GM23248 (cell line): ENCODE measurements around the gene LMO1. TPM values are rescaled to one million over a fixed set of nuclear protein-coding genes. Genes with fewer than 3 reads are reported as not detected.
A peak's percentile ranks its signal among the peaks of the same experiment; 100 is the strongest.

Source experiments
- DNase-seq: peaks from one replicate; pipeline ENCODE4 v3.0.0-alpha.2; 2015
- H2AFZ ChIP-seq: fragments of 200-600 bp; sonication (generic); 2 replicates; pipeline ENCODE4 v1.6.1; 2016; ENCODE audit warnings: antibody characterized with exemption
- H3F3A ChIP-seq: fragments of 200-600 bp; sonication (generic); 2 replicates; pipeline ENCODE4 v1.6.1; 2016; ENCODE audit warnings: mild to moderate bottlenecking, antibody characterized with exemption, mixed run types; ENCODE audit not compliant: insufficient read depth
- H3K27ac ChIP-seq: fragments of 200-600 bp; sonication (generic); 2 replicates; pipeline ENCODE4 v1.5.1; 2016; ENCODE audit warnings: mild to moderate bottlenecking
- H3K27me3 ChIP-seq: fragments of 200-600 bp; sonication (generic); replicated peaks from 2 replicates; pipeline ENCODE4 v1.6.1; 2016; ENCODE audit warnings: mild to moderate bottlenecking; ENCODE audit not compliant: insufficient read depth
- H3K36me3 ChIP-seq: fragments of 200-600 bp; sonication (generic); 2 replicates; pipeline ENCODE4 v1.6.1; 2016; ENCODE audit warnings: low read depth, mild to moderate bottlenecking
- H3K4me1 ChIP-seq: fragments of 200-600 bp; sonication (generic); 2 replicates; pipeline ENCODE4 v1.6.1; 2016; ENCODE audit warnings: mild to moderate bottlenecking; ENCODE audit not compliant: insufficient read depth
- H3K4me2 ChIP-seq: fragments of 200-600 bp; sonication (generic); one replicate; pipeline ENCODE4 v1.6.1; 2016; ENCODE audit warnings: mild to moderate bottlenecking; ENCODE audit not compliant: unreplicated experiment
- H3K4me3 ChIP-seq: fragments of 200-600 bp; sonication (generic); 2 replicates; pipeline ENCODE4 v1.5.1; 2016; ENCODE audit warnings: mild to moderate bottlenecking
- H3K79me2 ChIP-seq: fragments of 200-600 bp; sonication (generic); 2 replicates; pipeline ENCODE4 v1.6.1; 2016; ENCODE audit warnings: mild to moderate bottlenecking; ENCODE audit not compliant: insufficient read depth
- H3K9ac ChIP-seq: fragments of 200-600 bp; sonication (generic); 2 replicates; pipeline ENCODE4 v1.6.1; 2016; ENCODE audit warnings: mild to moderate bottlenecking
- H3K9me2 ChIP-seq: fragments of 200-600 bp; sonication (generic); 2 replicates; pipeline ENCODE4 v1.6.1; 2016; ENCODE audit warnings: mixed run types, mild to moderate bottlenecking, moderate library complexity; ENCODE audit not compliant: insufficient read depth
- H3K9me3 ChIP-seq: fragments of 200-600 bp; sonication (generic); one replicate; pipeline ENCODE4 v1.6.1; 2017; ENCODE audit warnings: low read depth
- H4K20me1 ChIP-seq: fragments of 200-600 bp; sonication (generic); 2 replicates; pipeline ENCODE4 v1.6.0; 2016; ENCODE audit not compliant: insufficient read depth
- EZH2 ChIP-seq: fragments of 200-600 bp; sonication (generic); IDR thresholded peaks from 2 replicates; pipeline ENCODE4 v1.6.1; 2018; ENCODE audit warnings: antibody characterized with exemption, mild to moderate bottlenecking; ENCODE audit not compliant: insufficient read depth, poor library complexity, severe bottlenecking
- EZH2phosphoT487 ChIP-seq: fragments of 200-600 bp; sonication (generic); IDR thresholded peaks from 2 replicates; pipeline ENCODE4 v1.6.1; 2018; ENCODE audit warnings: antibody characterized with exemption, moderate library complexity, mild to moderate bottlenecking, low read depth; ENCODE audit not compliant: insufficient read depth
- WGBS, 2 experiments: methylation state at CpG; one replicate each; pipeline ENCODE4 v1.1.6; 2015 to 2017; ENCODE audit warnings: low lambda C conversion rate in 2 of 2, low coverage in 1 of 2; ENCODE audit errors: missing lambda C conversion rate in 2 of 2; 5-methylcytosine and 5-hydroxymethylcytosine counted together
- in situ Hi-C: fragments of 300-500 bp; cut with MboI; formaldehyde crosslinking; loops from 2 replicates; pipeline ENCODE4 v1.15.0; 2020
- polyA plus RNA-seq: library from polyadenylated mRNA; unstranded; fragments of >200 nt; fragmentation: Nextera tagmentation; extraction: Ambion mirVana; gene quantifications from 2 replicates; pipeline ENCODE4 v1.2.1, GENCODE V29; 2016
- total RNA-seq: library from RNA; depleted of rRNA; stranded (reverse); fragments of >200 nt; shearing (Covaris generic); gene quantifications from 2 replicates; pipeline ENCODE4 v1.2.3, GENCODE V29; 2014

LMO1 gene
- total and polyA plus RNA-seq, 2 experiments from 2014 or later = not detected

DNA sequence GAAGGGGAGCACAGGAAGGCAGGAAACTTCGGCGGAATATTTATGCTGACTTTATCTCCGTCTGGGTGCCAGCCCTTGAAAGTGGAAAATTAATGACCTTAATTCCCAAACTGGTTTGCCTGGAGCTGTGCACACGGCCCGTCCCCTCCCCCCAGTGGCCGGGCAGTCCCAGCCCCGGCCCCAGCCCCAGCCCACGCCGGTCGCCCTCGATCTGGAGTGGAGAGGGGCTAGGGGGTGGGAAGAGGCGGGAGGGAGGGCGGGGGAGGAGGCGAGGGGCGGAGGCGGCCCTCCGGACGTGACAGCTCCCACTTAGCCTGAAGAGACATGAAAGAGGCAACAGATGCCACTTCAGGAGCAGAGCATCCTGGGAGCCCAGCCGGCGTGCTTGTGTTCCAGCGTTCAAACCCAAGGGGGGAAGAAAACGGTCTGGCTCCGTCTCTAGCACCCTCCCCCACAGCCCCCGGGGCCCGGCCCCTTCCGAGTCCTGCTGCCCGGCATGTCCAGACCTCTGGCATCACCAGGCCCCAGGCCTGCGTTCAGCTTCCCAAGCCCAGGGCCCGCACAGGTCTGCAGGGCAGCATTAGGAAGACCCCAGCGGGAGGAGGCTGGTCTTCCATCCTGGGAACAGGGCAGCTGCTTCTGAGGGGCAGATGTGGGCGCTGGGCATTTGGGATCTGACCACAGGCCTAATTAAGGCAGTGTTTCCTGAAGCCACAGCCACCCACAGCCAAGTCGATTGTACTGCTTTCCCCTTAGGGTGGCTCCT, 20.0 kb upstream of the LMO1 start:
- no peaks in the 10 kb centered on the region for H3K9me3 ChIP-seq
- no peaks in the 10 kb centered on the region for H3K36me3 ChIP-seq
- no peak overlapping the region for H3K9ac ChIP-seq
- no peak overlapping the region; the same call in 1 of the 2 replicates for H2AFZ ChIP-seq
- DNase-seq = peak; percentile 16
- no peak overlapping the region for H3K4me3 ChIP-seq
- no peaks in the 10 kb centered on the region for H3F3A ChIP-seq
- no peaks in the 10 kb centered on the region for H3K9me2 ChIP-seq
- in situ Hi-C loops = no loop called here
- TF ChIP-seq EZH2phosphoT487 = no peak
- no peak for TF ChIP-seq EZH2
- H4K20me1 ChIP-seq = no peaks in the 10 kb centered on the region
- peaks cover 35% of the 10 kb centered on the region for H3K27me3 ChIP-seq
- WGBS, 2 experiments = 5 to 14% methylated on average over 8 to 32 of the region's 32 CpGs
- H3K79me2 ChIP-seq = no peaks in the 10 kb centered on the region
- H3K4me2 ChIP-seq = no peak overlapping the region
- H3K4me1 ChIP-seq = no peaks in the 10 kb centered on the region
- H3K27ac ChIP-seq = no peak overlapping the region

DNA sequence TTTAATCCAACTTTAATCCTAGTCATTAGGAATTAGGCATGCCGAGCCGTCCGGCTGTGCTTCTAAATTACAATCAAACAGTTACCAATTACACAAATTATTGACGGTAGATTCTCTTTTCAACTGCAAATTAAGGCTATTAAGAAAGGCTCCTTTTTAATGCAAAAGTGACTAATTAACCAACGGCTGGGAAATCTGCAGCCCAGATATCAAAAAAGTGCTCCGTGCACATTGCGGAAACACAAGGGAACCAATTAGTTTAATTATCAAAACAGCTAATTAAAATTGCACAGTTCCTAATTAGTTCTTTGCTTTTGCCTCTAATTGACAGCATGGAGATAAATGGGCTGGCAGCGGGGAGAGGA, 19.4 kb upstream of the LMO1 start:
- WGBS, 2 experiments = 28 to 35% methylated on average over 8 of the region's 8 CpGs

DNA sequence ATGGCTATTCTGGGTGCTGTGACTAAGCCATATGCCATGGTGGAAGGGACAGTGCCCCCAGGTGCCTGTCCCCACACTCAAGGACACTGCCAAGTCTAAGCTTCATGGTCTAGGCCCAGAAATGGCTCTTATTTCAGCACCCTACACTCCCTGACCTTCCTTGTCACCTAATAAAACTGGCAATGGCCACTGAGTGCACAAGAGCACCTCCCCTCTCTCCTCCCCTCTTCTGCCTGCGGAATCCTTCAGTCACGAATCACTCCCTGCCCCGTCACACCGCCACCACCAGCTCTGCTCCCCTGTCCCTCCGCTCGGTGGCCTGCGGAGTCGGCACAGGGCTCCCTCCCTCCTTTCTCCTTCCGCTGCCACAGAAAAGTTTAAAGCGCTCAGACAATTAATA, 19.0 kb upstream of the LMO1 start:
- WGBS, 2 experiments = 30 to 36% methylated on average over 10 of the region's 10 CpGs
- peaks cover 35% of the 10 kb centered on the region for H3K27me3 ChIP-seq
- H3K4me1 ChIP-seq = no peaks in the 10 kb centered on the region
- no peaks in the 10 kb centered on the region for H3K9me2 ChIP-seq
- no peak for DNase-seq
- no peaks in the 10 kb centered on the region for H3K79me2 ChIP-seq
- TF ChIP-seq EZH2phosphoT487 = no peak
- TF ChIP-seq EZH2 = no peak
- in situ Hi-C loops = no loop called here
- H3K36me3 ChIP-seq = no peaks in the 10 kb centered on the region
- no peak overlapping the region for H2AFZ ChIP-seq
- no peak overlapping the region for H3K9ac ChIP-seq
- H3K4me3 ChIP-seq = no peak overlapping the region
- no peaks in the 10 kb centered on the region for H3K9me3 ChIP-seq
- no peak overlapping the region for H3K4me2 ChIP-seq
- no peak overlapping the region for H3K27ac ChIP-seq
- no peaks in the 10 kb centered on the region for H4K20me1 ChIP-seq
- H3F3A ChIP-seq = no peaks in the 10 kb centered on the region

More for the DNA sequence above, 19.4 kb upstream of the LMO1 start:
- Histone ChIP-seq H3K27me3 (peaks cover 35% of the 10 kb centered on the region), H3K36me3 (no peaks in the 10 kb centered on the region), H3K4me3 (no peak overlapping the region), H3F3A (no peaks in the 10 kb centered on the region), H3K27ac (no peak overlapping the region), H3K4me2 (no peak overlapping the region), H3K79me2 (no peaks in the 10 kb centered on the region), H3K9me2 (no peaks in the 10 kb centered on the region), H3K4me1 (no peaks in the 10 kb centered on the region), H3K9ac (no peak overlapping the region), H3K9me3 (no peaks in the 10 kb centered on the region), H4K20me1 (no peaks in the 10 kb centered on the region), H2AFZ (no peak overlapping the region; the same call in 1 of the 2 replicates)
- in situ Hi-C loops = no loop called here
- DNase-seq = no peak
- no peak for TF ChIP-seq EZH2
- no peak for TF ChIP-seq EZH2phosphoT487

DNA sequence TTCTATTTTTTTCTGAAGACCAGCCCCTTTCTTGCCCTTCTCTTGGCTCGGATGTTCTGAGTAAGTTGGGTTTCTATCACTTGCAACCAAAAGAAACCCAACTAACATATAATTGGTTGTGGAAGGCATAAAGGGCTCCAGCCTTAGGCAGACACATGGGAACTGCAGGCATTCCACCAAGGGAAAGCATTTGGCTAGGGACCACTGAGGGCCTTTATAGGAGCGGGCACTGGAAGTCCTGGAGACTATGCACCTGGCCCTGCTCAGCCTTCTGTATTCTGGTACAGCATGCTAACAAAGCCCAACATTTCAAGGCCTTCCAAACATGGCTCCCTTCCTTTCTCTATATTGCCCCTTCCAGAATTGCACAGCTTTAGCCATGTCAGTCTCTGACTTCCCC, 17.6 kb upstream of the LMO1 start:
- no peaks in the 10 kb centered on the region for H3K36me3 ChIP-seq
- TF ChIP-seq EZH2phosphoT487 (no peak), EZH2 (no peak)
- no peak overlapping the region for H3K27ac ChIP-seq
- DNase-seq = no peak
- peaks cover 35% of the 10 kb centered on the region for H3K27me3 ChIP-seq
- H3K9me2 ChIP-seq = no peaks in the 10 kb centered on the region
- H3K4me3 ChIP-seq = no peak overlapping the region
- H3K79me2 ChIP-seq = no peaks in the 10 kb centered on the region
- H3F3A ChIP-seq = no peaks in the 10 kb centered on the region
- no peaks in the 10 kb centered on the region for H3K4me1 ChIP-seq
- H3K9me3 ChIP-seq = no peaks in the 10 kb centered on the region
- whole genome bisulfite sequencing, 2 experiments = 34 to 37% methylated on average over 2 of the region's 2 CpGs
- H4K20me1 ChIP-seq = no peaks in the 10 kb centered on the region
- no peak overlapping the region for H2AFZ ChIP-seq
- in situ Hi-C loops = no loop called here
- H3K9ac ChIP-seq = no peak overlapping the region
- no peak overlapping the region for H3K4me2 ChIP-seq

DNA sequence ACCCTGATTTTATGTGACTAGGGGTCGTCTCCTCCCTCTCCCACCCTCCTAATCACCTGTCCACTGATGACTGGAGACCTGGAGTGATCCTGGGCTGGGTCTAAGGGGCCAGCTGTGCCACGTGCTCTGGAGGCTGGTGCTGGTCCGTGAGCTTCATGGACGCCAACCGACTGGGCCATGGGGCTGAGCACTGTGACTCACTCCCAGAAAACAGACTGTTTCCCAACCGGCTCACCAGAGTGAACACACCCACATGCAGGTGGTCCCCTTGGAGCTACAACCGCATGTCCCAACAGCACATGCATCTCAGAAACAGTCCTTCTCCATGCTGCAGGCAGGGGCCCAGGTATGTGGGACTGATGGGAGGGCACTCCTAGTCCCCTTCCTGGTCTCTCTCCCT, 14.0 kb upstream of the LMO1 start:
- Histone ChIP-seq H3K4me2 (no peak overlapping the region), H3K4me3 (no peak overlapping the region), H3K9me2 (no peaks in the 10 kb centered on the region), H3K27ac (no peak overlapping the region), H3K9ac (no peak overlapping the region), H3K27me3 (peaks cover 17% of the 10 kb centered on the region), H3K79me2 (no peaks in the 10 kb centered on the region), H4K20me1 (no peaks in the 10 kb centered on the region), H3K4me1 (no peaks in the 10 kb centered on the region), H3F3A (no peaks in the 10 kb centered on the region), H3K9me3 (no peaks in the 10 kb centered on the region), H2AFZ (no peak overlapping the region), H3K36me3 (no peaks in the 10 kb centered on the region)
- no peak for TF ChIP-seq EZH2phosphoT487
- no peak for TF ChIP-seq EZH2
- DNase-seq = no peak
- in situ Hi-C loops = no loop called here
- 48 to 61% methylated on average over 7 of the region's 7 CpGs for WGBS, 2 experiments
